ENCODE data around the gene MIDN. TPM values are rescaled to one million over a fixed set of nuclear protein-coding genes. Genes with fewer than 3 reads are reported as not detected.

Gene MIDN
- polyA plus RNA-seq, 1 donor from 2014 or later, result 24.8 TPM

GRCh38 chr19:1278713-1279660 is 30.6 kb downstream of the MIDN start:
- H3F3A ChIP-seq (ENCODE audit: insufficient read depth, low read length, poor library complexity, severe bottlenecking), result no peaks in the 10 kb centered on the region
- no peak overlapping the region for H3K4me2 ChIP-seq (ENCODE audit: low read length)
- no peak overlapping the region for H3K27ac ChIP-seq (ENCODE audit: low read length)
- H3K9me2 ChIP-seq (ENCODE audit: insufficient read depth, low read length), result no peaks in the 10 kb centered on the region
- no peak overlapping the region for H3K4me3 ChIP-seq (ENCODE audit: low read length)
- no peaks in the 10 kb centered on the region for H3K9me3 ChIP-seq (ENCODE audit: low read length)
- no peak overlapping the region for H2AFZ ChIP-seq (ENCODE audit: low read depth, low read length)
- TF ChIP-seq EZH2 (IDR thresholded peaks at IDR 0.05; ENCODE audit: borderline replicate concordance, insufficient read depth, low read length, poor library complexity, severe bottlenecking) (no peak), RAD21 (conservative IDR thresholded peaks at IDR 0.05) (no peak), TAF1 (IDR thresholded peaks at IDR 0.05; ENCODE audit: low read depth) (no peak), CTCF (IDR thresholded peaks at IDR 0.05; ENCODE audit: poor library complexity, severe bottlenecking) (no peak), REST (IDR thresholded peaks at IDR 0.05; ENCODE audit: borderline replicate concordance) (no peak), MXI1 (conservative IDR thresholded peaks at IDR 0.05; ENCODE audit: poor library complexity, severe bottlenecking) (no peak), EP300 (conservative IDR thresholded peaks at IDR 0.05; ENCODE audit: poor library complexity, severe bottlenecking) (no peak), POLR2AphosphoS5 (IDR thresholded peaks at IDR 0.05) (no peak)
- H4K20me1 ChIP-seq (ENCODE audit: insufficient read depth), result no peaks in the 10 kb centered on the region
- H3K9ac ChIP-seq (ENCODE audit: low read length), result no peak overlapping the region
- peaks cover 2% of the 10 kb centered on the region for H3K36me3 ChIP-seq (ENCODE audit: insufficient read depth, low read length)
- H3K27me3 ChIP-seq (ENCODE audit: insufficient read depth, low read depth, low read length), result no peaks in the 10 kb centered on the region
- H3K79me2 ChIP-seq (replicated peaks; ENCODE audit: insufficient read depth, low read length), result peaks cover 2% of the 10 kb centered on the region

GRCh38 chr19:1279782-1280341 is 31.5 kb downstream of the MIDN start:
- Histone ChIP-seq H3K4me3 (ENCODE audit: low read length) (no peak overlapping the region), H3K9me2 (ENCODE audit: insufficient read depth, low read length) (no peaks in the 10 kb centered on the region), H3K27ac (ENCODE audit: low read length) (no peak overlapping the region), H4K20me1 (ENCODE audit: insufficient read depth) (no peaks in the 10 kb centered on the region), H3F3A (ENCODE audit: insufficient read depth, low read length, poor library complexity, severe bottlenecking) (no peaks in the 10 kb centered on the region), H3K9ac (ENCODE audit: low read length) (no peak overlapping the region), H3K9me3 (ENCODE audit: low read length) (no peaks in the 10 kb centered on the region), H3K36me3 (ENCODE audit: insufficient read depth, low read length) (no peaks in the 10 kb centered on the region), H3K79me2 (replicated peaks; ENCODE audit: insufficient read depth, low read length) (peaks cover 2% of the 10 kb centered on the region), H2AFZ (ENCODE audit: low read depth, low read length) (no peak overlapping the region), H3K27me3 (ENCODE audit: insufficient read depth, low read depth, low read length) (no peaks in the 10 kb centered on the region), H3K4me2 (ENCODE audit: low read length) (no peak overlapping the region)
- TF ChIP-seq POLR2AphosphoS5 (IDR thresholded peaks at IDR 0.05) (no peak), MXI1 (conservative IDR thresholded peaks at IDR 0.05; ENCODE audit: poor library complexity, severe bottlenecking) (peak; percentile 38), RAD21 (conservative IDR thresholded peaks at IDR 0.05) (peak; percentile 92), TAF1 (IDR thresholded peaks at IDR 0.05; ENCODE audit: low read depth) (no peak), CTCF (IDR thresholded peaks at IDR 0.05; ENCODE audit: poor library complexity, severe bottlenecking) (peak; percentile 95), REST (IDR thresholded peaks at IDR 0.05; ENCODE audit: borderline replicate concordance) (no peak), EP300 (conservative IDR thresholded peaks at IDR 0.05; ENCODE audit: poor library complexity, severe bottlenecking) (peak; percentile 21), SMC3 (conservative IDR thresholded peaks at IDR 0.05; ENCODE audit: poor library complexity) (peak; percentile 91), EZH2 (IDR thresholded peaks at IDR 0.05; ENCODE audit: borderline replicate concordance, insufficient read depth, low read length, poor library complexity, severe bottlenecking) (no peak)
